Stimulated activated CD8-positive, alpha-beta memory T cell treated with anti-CD3 and anti-CD28 coated beads, Interleukin-7, amount 100 ng/mL, for 48 hours (primary cell): ENCODE measurements around the gene PRICKLE1.
A peak's percentile ranks its signal among the peaks of the same experiment; 100 is the strongest.

Source experiments
- DNase-seq, 2 donors: peaks; one replicate each; pipeline ENCODE4 v3.0.0-alpha.2; 2020; ENCODE audit warnings: low read depth in 1 of 2; ENCODE audit errors: extremely low read depth in 1 of 2

Gene PRICKLE1

DNA sequence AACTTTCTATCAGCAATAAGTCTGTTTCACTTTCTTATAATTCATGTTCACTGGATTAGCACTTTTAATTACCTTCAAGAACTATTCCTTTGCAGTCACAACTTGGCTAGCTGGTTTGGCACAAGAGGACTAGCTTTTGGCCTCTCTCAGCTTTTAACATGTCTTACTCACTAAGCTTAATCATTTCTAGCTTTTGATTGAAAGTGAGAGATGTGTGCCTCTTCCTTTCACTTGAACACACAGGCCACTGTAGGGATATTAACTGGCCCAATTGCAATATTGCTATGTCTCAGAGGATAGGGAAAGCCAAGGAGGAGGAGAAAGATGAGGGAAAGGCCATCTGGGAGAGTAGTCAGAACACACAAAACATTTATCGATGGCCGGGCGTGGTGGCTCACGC lies 92.7 kb downstream of the PRICKLE1 start:
- DNase-seq, result no peak

GRCh38 chr12:42495244-42495643 lies 94.3 kb downstream of the PRICKLE1 start:
- no peak for DNase-seq

DNA sequence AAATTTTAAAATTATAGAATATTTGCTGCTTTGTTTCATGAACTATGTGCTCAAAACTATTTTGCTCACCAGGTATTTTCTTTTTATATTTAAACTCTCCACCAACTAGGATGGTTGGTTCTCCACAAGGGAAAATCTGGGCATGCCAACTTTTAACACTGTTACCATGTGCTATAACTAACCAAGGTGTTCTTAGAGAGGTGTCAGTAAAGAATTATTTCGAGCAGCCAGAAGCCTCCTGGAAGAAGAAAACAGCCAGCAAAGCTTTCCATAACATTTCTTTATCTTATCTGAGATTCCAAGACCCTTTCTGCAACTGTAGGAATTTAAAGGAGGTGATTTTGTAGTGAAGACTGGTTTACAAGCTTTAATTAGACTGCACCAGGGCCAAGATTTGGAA lies 97.3 kb downstream of the PRICKLE1 start:
- DNase-seq, result no peak

GRCh38 chr12:42490261-42490842 lies 99.2 kb downstream of the PRICKLE1 start:
- DNase-seq, result no peak

DNA sequence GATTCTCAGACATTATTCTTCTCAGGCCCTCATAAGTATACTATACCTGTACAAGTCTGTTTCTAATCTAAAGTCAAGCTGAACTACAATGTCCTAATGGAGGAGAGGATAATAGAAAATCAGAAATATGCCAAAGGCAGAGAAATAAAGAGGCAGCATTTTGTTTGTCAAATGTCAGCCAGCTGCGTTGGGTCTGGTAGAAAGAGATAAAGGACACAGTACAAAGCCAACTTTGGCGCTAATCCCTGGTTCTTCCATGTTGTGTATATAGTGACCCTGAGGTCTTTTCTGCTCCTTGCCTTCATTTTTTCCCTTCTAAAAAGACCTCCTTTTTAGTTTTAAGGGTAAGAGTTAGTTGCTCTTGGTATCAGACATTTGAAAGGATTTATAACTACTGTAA lies 103.1 kb downstream of the PRICKLE1 start:
- no peak for DNase-seq

GRCh38 chr12:42485823-42486222 lies 103.7 kb downstream of the PRICKLE1 start:
- no peak for DNase-seq

GRCh38 chr12:42484996-42485395 lies 104.5 kb downstream of the PRICKLE1 start:
- DNase-seq, result no peak

DNA sequence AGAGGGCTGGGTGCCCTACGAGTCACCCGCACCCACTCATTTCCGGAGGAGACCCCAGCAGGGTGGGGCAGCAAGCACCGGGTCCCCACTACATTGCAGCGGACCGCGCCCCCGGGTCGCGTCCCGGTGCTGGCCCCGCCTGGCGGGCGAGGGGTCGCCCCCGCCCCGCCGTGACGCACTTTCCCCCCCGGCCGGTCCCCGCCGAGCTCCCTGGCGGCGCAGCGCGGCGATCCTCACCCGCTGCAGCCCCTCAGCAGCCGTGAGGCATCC lies 106.1 kb downstream of the PRICKLE1 start:
- no peak for DNase-seq

DNA sequence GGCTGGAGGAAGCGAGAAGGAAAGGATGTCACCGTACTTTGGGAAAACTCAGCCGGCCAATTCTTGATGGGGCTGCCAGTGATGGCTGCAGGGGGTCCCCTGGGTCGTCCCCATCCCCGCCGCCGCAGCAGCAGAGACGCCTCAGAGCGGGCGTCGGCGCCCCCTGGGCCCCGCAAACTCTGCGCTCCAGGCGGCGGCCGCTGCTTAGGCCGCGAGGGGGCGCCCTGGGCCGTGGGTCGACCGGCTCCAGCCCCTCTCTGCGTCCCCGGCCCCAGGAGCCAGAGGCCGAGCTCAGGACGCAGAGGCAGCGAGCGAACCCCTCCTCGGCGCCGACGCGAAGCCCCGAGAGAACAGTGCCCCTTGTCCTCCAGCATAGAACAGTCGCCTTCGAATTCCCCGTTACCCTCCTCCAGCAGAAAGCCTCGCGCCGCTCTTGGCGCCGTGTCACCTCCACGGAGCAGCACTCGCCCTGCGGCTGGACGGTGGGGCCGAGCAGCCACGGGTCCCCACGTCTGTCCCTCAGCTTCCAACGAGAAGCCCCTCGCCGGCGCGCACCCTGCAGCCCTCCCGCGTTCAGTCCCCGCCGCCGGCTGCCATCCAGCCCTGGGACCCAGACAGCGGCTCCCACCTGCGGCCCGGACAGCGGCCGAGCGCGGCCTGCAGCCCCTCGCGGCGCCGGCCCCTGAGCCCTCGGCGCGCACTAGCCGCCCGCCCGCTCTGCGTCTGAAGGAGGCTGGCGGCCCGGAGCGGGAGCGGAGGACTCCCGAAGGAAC lies 106.6 kb downstream of the PRICKLE1 start:
- peak; percentile 25 to 36 for DNase-seq

GRCh38 chr12:42482041-42482747 lies 107.4 kb downstream of the PRICKLE1 start:
- DNase-seq, result no peak

- no peak for DNase-seq
Observed at GRCh38 chr12:42481368-42481767, 108.2 kb downstream of the PRICKLE1 start.

DNA sequence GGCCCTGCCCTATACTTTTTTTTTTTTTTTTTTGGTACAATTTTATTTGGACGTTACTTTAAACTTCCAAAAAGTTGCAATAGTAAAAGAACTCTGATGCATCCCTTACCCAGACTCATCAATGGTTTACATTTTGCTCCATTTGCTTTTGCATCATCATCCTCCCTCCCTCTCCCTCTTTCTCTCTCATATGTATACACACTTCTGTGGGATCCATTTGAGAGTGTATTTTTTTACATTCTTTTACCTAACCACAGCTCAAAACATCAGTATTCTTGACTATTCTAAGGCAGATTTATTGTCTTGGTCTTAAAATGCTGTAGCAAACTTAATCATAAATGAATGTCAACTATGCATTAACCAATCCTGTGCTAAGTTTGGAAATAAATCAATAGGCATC lies 111.6 kb downstream of the PRICKLE1 start:
- DNase-seq, result no peak

GRCh38 chr12:42475106-42475505 lies 114.4 kb downstream of the PRICKLE1 start:
- DNase-seq, result no peak

DNA sequence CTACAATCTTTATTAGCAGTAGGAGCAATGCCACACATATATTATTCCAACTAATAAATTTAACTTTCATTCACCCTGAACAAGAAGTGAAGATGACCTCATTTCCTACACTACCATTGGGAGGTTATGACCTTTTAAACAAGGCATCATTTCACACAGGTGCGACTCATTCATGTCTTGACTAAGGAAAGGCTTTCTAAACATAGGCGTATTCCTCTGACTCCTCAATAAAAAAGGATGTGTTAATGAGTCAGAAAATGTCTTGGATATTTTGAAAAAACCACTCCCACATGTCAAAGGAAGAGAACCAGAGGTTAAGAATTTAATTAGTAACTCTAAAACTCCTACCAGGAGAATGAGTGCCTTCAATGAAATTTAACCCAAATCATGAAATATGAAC lies 115.2 kb downstream of the PRICKLE1 start:
- no peak for DNase-seq

DNA sequence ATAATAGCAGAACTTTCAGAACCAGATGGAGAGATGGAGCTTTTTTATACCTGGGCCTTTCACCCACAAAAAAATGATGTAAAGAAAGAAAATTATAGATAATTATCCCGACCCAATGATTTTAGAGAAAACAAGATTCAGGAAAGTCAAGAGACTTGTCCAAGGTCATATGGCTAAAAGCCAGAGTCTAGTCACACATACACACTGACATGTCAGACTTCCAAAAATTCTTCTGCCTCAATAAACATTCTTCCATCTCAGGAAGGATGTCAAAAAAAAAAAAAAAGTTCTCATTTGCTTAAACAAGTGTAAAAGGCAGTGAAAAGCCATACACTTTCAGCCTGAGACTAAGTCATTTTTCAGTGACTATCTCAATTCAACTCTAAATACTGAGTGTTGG lies 116.0 kb downstream of the PRICKLE1 start:
- DNase-seq, result no peak

GRCh38 chr12:42473130-42473529 lies 116.4 kb downstream of the PRICKLE1 start:
- DNase-seq, result no peak

DNA sequence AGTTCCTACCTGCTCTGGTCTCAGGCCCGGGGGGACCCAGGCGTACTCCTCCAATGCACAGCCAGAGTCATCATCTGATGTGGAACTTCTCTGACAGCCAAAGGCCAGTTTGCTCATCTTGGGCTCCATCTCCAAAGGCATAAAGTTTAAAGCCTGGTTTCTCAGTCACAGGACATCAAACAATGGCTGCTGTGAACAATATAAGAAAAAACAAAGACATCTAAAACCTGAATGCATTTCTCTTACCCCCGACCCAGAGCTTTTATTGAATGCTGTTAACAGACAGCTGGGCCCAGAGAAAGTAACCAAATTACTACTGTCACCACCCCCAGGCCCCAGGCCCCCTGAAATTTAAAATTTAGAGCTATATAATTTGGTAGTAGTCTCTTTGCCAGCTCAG lies 117.2 kb downstream of the PRICKLE1 start:
- no peak for DNase-seq

GRCh38 chr12:42469355-42470175 lies 120.0 kb downstream of the PRICKLE1 start:
- no peak for DNase-seq

DNA sequence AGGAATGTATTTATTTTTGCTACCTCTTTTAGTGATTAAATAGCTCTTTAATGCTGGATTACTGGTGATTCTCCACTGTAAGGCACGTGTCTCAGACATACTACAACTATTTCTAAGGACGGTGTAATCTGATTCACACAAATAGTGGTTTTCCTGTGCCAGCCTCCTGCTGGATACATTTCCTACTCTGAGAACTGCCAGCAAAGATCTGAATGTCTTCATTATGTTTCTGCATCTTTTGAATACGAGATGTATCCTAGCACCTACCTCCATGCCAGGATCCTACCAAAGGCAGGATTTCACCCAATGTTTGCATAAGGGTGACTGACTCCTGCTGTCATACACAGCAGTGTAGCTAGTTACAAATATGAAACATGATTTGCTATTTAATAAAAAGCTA lies 120.6 kb downstream of the PRICKLE1 start:
- no peak for DNase-seq

GRCh38 chr12:42468341-42468821 lies 121.2 kb downstream of the PRICKLE1 start:
- DNase-seq, result no peak

- no peak for DNase-seq
Observed at GRCh38 chr12:42463671-42464070, 125.9 kb downstream of the PRICKLE1 start.
